ENCODE results near the gene SLC29A3.

DNA sequence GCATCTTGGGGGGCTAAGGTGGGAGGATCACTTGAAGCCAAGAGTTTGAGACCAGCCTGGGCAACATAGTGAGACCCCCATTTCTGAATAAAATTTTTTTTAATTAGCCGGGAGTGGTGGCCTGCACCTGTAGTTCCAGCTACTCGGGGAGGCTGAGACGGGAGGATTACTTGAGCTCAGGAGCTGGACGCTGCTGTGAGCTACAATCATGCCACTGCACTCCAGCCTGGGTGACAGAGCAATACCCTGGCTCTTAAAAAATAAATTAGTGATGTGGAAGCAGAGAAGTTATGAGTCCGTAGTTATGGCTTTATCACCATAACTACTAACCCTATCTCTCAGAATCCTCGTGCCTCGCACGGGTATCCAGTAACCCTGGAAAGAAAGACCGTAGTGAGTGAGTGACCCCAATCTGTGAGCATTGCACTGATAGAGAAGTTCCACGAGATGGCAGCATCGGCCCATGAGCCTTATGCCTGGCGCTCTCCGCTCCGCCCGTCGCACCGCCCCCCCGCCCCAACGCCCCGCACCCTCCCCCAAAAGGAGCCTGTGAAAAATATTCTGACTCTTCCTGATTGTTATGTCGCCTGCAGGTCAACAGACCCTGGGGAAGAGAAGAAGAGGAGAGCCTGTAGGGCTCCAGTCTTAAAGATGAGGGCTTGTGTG lies 4.9 kb upstream of the SLC29A3 start:
- TF ChIP-seq, protein P1, sequence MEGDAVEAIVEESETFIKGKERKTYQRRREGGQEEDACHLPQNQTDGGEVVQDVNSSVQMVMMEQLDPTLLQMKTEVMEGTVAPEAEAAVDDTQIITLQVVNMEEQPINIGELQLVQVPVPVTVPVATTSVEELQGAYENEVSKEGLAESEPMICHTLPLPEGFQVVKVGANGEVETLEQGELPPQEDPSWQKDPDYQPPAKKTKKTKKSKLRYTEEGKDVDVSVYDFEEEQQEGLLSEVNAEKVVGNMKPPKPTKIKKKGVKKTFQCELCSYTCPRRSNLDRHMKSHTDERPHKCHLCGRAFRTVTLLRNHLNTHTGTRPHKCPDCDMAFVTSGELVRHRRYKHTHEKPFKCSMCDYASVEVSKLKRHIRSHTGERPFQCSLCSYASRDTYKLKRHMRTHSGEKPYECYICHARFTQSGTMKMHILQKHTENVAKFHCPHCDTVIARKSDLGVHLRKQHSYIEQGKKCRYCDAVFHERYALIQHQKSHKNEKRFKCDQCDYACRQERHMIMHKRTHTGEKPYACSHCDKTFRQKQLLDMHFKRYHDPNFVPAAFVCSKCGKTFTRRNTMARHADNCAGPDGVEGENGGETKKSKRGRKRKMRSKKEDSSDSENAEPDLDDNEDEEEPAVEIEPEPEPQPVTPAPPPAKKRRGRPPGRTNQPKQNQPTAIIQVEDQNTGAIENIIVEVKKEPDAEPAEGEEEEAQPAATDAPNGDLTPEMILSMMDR (IDR thresholded peaks at IDR 0.05), result peak; percentile 98
- TF ChIP-seq POLR2AphosphoS5 (IDR thresholded peaks at IDR 0.05; ENCODE audit: low read depth, low read length) (no peak), SIN3A (IDR thresholded peaks at IDR 0.05; ENCODE audit: borderline replicate concordance, insufficient read depth, low read depth, low read length) (no peak)

Measured in Panc1 (cell line).